ENCODE results near the gene KCNJ9.

The KCNJ9 gene

GRCh38 chr1:160112357-160112756 is 31.0 kb downstream of the KCNJ9 start:
- Histone ChIP-seq H3K27me3 (replicated peaks) (peaks cover 46% of the 10 kb centered on the region), H3K36me3 (replicated peaks) (no peaks in the 10 kb centered on the region), H3K4me3 (ENCODE audit: low read depth, low read length) (no peak overlapping the region), H3K27ac (no peak overlapping the region)
- in situ Hi-C loops (cut with HindIII; ENCODE audit: low pct_ligation_motif_present, low sequenced_read_pairs): no loop called here
- no peak for DNase-seq
- TF ChIP-seq CTCF (IDR thresholded peaks at IDR 0.05; ENCODE audit: low read depth, low read length, missing control alignments): no peak

- Histone ChIP-seq H3K27me3 (replicated peaks) (peaks cover 48% of the 10 kb centered on the region), H3K4me3 (ENCODE audit: low read depth, low read length) (no peak overlapping the region), H3K27ac (no peak overlapping the region), H3K36me3 (replicated peaks) (no peaks in the 10 kb centered on the region)
- TF ChIP-seq CTCF (IDR thresholded peaks at IDR 0.05; ENCODE audit: low read depth, low read length, missing control alignments): peak; percentile 34
- in situ Hi-C loops (cut with HindIII; ENCODE audit: low pct_ligation_motif_present, low sequenced_read_pairs): no loop called here
- DNase-seq: no peak
Measured at GRCh38 chr1:160113407-160113806, 32.1 kb downstream of the KCNJ9 start.

- H3K27ac ChIP-seq: no peak overlapping the region
- no peak overlapping the region for H3K4me3 ChIP-seq (ENCODE audit: low read depth, low read length)
- no peak for TF ChIP-seq CTCF (IDR thresholded peaks at IDR 0.05; ENCODE audit: low read depth, low read length, missing control alignments)
- peaks cover 47% of the 10 kb centered on the region for H3K27me3 ChIP-seq (replicated peaks)
- in situ Hi-C loops (cut with HindIII; ENCODE audit: low pct_ligation_motif_present, low sequenced_read_pairs): no loop called here
- no peaks in the 10 kb centered on the region for H3K36me3 ChIP-seq (replicated peaks)
- no peak for DNase-seq
Measured at GRCh38 chr1:160114085-160114484, 32.7 kb downstream of the KCNJ9 start.

GRCh38 chr1:160115545-160116282 is 34.4 kb downstream of the KCNJ9 start, which contains the start of gene ATP1A2:
TSS of gene ATP1A2 (plus strand) at chr1:160115759. CDS start at chr1:160115862, 103 bp downstream.
- Histone ChIP-seq H3K36me3 (replicated peaks) (no peaks in the 10 kb centered on the region), H3K27ac (no peak within 1 kb of the TSS), H3K27me3 (replicated peaks) (peaks cover 38% of the 10 kb centered on the region), H3K4me3 (ENCODE audit: low read depth, low read length) (no peak within 1 kb of the TSS)
- in situ Hi-C loops (cut with HindIII; ENCODE audit: low pct_ligation_motif_present, low sequenced_read_pairs): no loop called here
- DNase-seq: no peak
- no peak for TF ChIP-seq CTCF (IDR thresholded peaks at IDR 0.05; ENCODE audit: low read depth, low read length, missing control alignments)

GRCh38 chr1:160116283-160117147 is 35.2 kb downstream of the KCNJ9 start:
- no peak for DNase-seq
- in situ Hi-C loops (cut with HindIII; ENCODE audit: low pct_ligation_motif_present, low sequenced_read_pairs): no loop called here
- Histone ChIP-seq H3K27ac (no peak overlapping the region), H3K4me3 (ENCODE audit: low read depth, low read length) (no peak overlapping the region), H3K36me3 (replicated peaks) (no peaks in the 10 kb centered on the region), H3K27me3 (replicated peaks) (peaks cover 38% of the 10 kb centered on the region)
- no peak for TF ChIP-seq CTCF (IDR thresholded peaks at IDR 0.05; ENCODE audit: low read depth, low read length, missing control alignments)
